ENCODE measurements around the gene DGKZ. TPM values are rescaled to one million over a fixed set of nuclear protein-coding genes. Genes with fewer than 3 reads are reported as not detected.

Gene DGKZ
- total and polyA plus RNA-seq, 10 of the 15 experiments (the other 5 are each of a cell fraction or from before 2014, with no cell fraction given), result 0.50 to 78.4 (median 39.5) TPM

- POLR2A ChIA-PET, result interaction anchor here (0.6 to 1.7 kb wide), 4 partner anchors 17 to 1233 kb away, joined by 3 to 8 read pairs (median 4); no protein-coding TSS in a partner anchor
- in situ Hi-C loops (cut with MboI) (no loop called here), intact Hi-C loops (cut with micrococcal nuclease; ENCODE audit: unreplicated experiment) (loop anchor here (10.0 kb wide), 1 partner anchor 219 kb away; the partner anchor contains the start of gene PHF21A)
- no peaks in the 10 kb centered on the region for H4K20me1 ChIP-seq (ENCODE audit: control insufficient read depth, insufficient read depth)
- BruUV-seq (replicated peaks), result no TSS peak
- CTCF ChIA-PET, result interaction anchor here (0.6 to 19.9 kb wide), 9 partner anchors 8 to 360 kb away, joined by 3 to 423 read pairs (median 4); no protein-coding TSS in a partner anchor
- RAD21 ChIA-PET (ENCODE audit: unreplicated experiment), result interaction anchor here (0.6 to 3.8 kb wide), 4 partner anchors 18 to 104 kb away, joined by 3 to 24 read pairs (median 8); no protein-coding TSS in a partner anchor
- no peak overlapping the region for H3K4me2 ChIP-seq (ENCODE audit: control insufficient read depth, insufficient read depth)
- TF ChIP-seq, protein P1, sequence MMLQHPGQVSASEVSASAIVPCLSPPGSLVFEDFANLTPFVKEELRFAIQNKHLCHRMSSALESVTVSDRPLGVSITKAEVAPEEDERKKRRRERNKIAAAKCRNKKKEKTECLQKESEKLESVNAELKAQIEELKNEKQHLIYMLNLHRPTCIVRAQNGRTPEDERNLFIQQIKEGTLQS (IDR thresholded peaks at IDR 0.05; ENCODE audit: borderline replicate concordance, extremely low read depth, low read depth, low read length), result no peak
- TF ChIP-seq PAX5 (IDR thresholded peaks at IDR 0.05; ENCODE audit: borderline replicate concordance, low read depth, low read length) (no peak), NRF1 (conservative IDR thresholded peaks at IDR 0.05; ENCODE audit: low read depth, low read length) (no peak), TCF7 (IDR thresholded peaks at IDR 0.05; ENCODE audit: borderline replicate concordance) (no peak)
- TF ChIP-seq, protein P2, sequence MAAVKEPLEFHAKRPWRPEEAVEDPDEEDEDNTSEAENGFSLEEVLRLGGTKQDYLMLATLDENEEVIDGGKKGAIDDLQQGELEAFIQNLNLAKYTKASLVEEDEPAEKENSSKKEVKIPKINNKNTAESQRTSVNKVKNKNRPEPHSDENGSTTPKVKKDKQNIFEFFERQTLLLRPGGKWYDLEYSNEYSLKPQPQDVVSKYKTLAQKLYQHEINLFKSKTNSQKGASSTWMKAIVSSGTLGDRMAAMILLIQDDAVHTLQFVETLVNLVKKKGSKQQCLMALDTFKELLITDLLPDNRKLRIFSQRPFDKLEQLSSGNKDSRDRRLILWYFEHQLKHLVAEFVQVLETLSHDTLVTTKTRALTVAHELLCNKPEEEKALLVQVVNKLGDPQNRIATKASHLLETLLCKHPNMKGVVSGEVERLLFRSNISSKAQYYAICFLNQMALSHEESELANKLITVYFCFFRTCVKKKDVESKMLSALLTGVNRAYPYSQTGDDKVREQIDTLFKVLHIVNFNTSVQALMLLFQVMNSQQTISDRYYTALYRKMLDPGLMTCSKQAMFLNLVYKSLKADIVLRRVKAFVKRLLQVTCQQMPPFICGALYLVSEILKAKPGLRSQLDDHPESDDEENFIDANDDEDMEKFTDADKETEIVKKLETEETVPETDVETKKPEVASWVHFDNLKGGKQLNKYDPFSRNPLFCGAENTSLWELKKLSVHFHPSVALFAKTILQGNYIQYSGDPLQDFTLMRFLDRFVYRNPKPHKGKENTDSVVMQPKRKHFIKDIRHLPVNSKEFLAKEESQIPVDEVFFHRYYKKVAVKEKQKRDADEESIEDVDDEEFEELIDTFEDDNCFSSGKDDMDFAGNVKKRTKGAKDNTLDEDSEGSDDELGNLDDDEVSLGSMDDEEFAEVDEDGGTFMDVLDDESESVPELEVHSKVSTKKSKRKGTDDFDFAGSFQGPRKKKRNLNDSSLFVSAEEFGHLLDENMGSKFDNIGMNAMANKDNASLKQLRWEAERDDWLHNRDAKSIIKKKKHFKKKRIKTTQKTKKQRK (IDR thresholded peaks at IDR 0.05; ENCODE audit: low read depth, low read length), result no peak
- no peak for FAIRE-seq
- H3K27ac ChIP-seq (ENCODE audit: control insufficient read depth, insufficient read depth), result no peak overlapping the region
- no peaks in the 10 kb centered on the region; a peak in 2 of 4 replicates for H3K27me3 ChIP-seq (replicated peaks in 1 of 2; ENCODE audit: control insufficient read depth in 2 of 2, insufficient read depth in 2 of 2, low read length in 1 of 2)
- no peaks in the 10 kb centered on the region for H3K9me3 ChIP-seq (replicated peaks; ENCODE audit: control insufficient read depth, insufficient read depth, low read length)
- SMC1A ChIA-PET (ENCODE audit: uncharacterized antibody, unreplicated experiment), result interaction anchor here (0.8 to 3.2 kb wide), 4 partner anchors 18 to 379 kb away, joined by 3 to 11 read pairs (median 4); no protein-coding TSS in a partner anchor
- H2AFZ ChIP-seq (ENCODE audit: control insufficient read depth, low read depth, low read length), result no peak overlapping the region
- H3K79me2 ChIP-seq (ENCODE audit: control insufficient read depth, insufficient read depth, low read length), result peaks cover 13% of the 10 kb centered on the region
- 76% methylated on average over 3 of the region's 3 CpGs for WGBS (ENCODE audit: insufficient coverage, insufficient replicate concordance, low lambda C conversion rate, missing lambda C conversion rate)
- DNase-seq (ENCODE audit: low read depth, low spot score), result no peak
- no peak for ATAC-seq
- no peak overlapping the region for H3K9ac ChIP-seq (ENCODE audit: control insufficient read depth, insufficient read depth, low read length)
- no peak overlapping the region for H3K4me3 ChIP-seq
- H3K4me1 ChIP-seq (ENCODE audit: control insufficient read depth, insufficient read depth, low read length), result peaks cover 19% of the 10 kb centered on the region
- no peaks in the 10 kb centered on the region for H3K36me3 ChIP-seq (ENCODE audit: control insufficient read depth in 2 of 2, insufficient read depth in 2 of 2, low read length in 1 of 2)
These were observed 3.7 kb upstream of the DGKZ start for GRCh38 chr11:46343520-46343919.

All from GM12878 (cell line).